ENCODE data around the gene PDPK1.

DNA sequence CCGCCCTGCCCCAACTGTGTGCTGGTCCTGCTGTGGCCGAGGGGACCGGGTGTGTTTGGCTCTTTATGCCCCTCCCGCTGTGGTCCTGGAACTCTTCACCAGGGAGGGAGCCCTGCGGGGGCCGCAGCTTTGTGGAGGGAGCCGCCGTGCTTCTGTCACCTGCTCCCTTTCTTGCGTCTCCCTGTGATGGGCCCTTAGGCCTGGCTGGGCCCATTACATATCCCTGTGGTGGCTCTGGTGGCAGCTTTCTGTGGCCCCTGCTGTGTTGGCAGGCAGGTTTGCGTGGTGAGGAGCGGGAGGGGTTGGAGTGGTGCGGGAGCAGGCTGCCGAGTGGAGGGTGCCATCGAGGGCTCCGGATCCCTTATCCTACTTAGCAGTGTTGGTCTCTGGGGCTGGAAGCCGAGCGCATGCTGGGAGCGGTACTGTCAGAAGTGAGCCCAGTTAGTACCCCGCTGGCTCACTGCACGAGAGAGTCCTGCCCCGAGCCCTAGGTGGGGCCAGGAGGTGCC lies 60.4 kb downstream of the PDPK1 start:
- TF ChIP-seq, protein P1, sequence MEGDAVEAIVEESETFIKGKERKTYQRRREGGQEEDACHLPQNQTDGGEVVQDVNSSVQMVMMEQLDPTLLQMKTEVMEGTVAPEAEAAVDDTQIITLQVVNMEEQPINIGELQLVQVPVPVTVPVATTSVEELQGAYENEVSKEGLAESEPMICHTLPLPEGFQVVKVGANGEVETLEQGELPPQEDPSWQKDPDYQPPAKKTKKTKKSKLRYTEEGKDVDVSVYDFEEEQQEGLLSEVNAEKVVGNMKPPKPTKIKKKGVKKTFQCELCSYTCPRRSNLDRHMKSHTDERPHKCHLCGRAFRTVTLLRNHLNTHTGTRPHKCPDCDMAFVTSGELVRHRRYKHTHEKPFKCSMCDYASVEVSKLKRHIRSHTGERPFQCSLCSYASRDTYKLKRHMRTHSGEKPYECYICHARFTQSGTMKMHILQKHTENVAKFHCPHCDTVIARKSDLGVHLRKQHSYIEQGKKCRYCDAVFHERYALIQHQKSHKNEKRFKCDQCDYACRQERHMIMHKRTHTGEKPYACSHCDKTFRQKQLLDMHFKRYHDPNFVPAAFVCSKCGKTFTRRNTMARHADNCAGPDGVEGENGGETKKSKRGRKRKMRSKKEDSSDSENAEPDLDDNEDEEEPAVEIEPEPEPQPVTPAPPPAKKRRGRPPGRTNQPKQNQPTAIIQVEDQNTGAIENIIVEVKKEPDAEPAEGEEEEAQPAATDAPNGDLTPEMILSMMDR (IDR thresholded peaks at IDR 0.05) = no peak
- TF ChIP-seq EP300 (IDR thresholded peaks at IDR 0.05) (no peak), POLR2A (IDR thresholded peaks at IDR 0.05) (no peak)

Measured in ovary (tissue), 3 donors.